DND-41 (cell line): Measurements from ENCODE around the gene TMEM269.

ENCODE experiments used
- ATAC-seq: fragments of 200-7000 bp; cut with Tn5 transposase; 3 replicates; pipeline ENCODE4 v1.9.1; 2021; ENCODE audit warnings: low read depth; ENCODE audit not compliant: insufficient read depth
- DNase-seq: peaks from one replicate; pipeline ENCODE4 v3.0.0-alpha.2; 2020
- H2AFZ ChIP-seq: 2 replicates; pipeline ENCODE4 v1.6.0; 2012; ENCODE audit warnings: low read depth, low read length
- H3K27ac ChIP-seq: 2 replicates; pipeline ENCODE4 v1.5.1; 2012; ENCODE audit warnings: low read length, inconsistent platforms
- H3K27me3 ChIP-seq: fragments of 200-600 bp; sonication (generic); 2 replicates; pipeline ENCODE4 v1.6.0; 2012; ENCODE audit warnings: low read length, mild to moderate bottlenecking, inconsistent platforms; ENCODE audit not compliant: insufficient read depth, poor library complexity
- H3K36me3 ChIP-seq: 2 replicates; pipeline ENCODE4 v1.5.1; 2012; ENCODE audit warnings: low read length, inconsistent platforms; ENCODE audit not compliant: insufficient read depth
- H3K4me1 ChIP-seq: 2 replicates; pipeline ENCODE4 v1.5.1; 2012; ENCODE audit warnings: mild to moderate bottlenecking, low read length; ENCODE audit not compliant: insufficient read depth
- H3K4me2 ChIP-seq: 2 replicates; pipeline ENCODE4 v1.6.0; 2012; ENCODE audit warnings: mild to moderate bottlenecking, moderate library complexity, low read length, inconsistent platforms; ENCODE audit not compliant: insufficient read depth
- H3K4me3 ChIP-seq, 2 experiments: fragments of 200-600 bp in 1 of 2; shearing (Covaris generic) in 1 of 2; 2 replicates each; pipeline ENCODE4 v1.5.1; 2012 to 2016; ENCODE audit warnings: inconsistent platforms in 2 of 2, low read length in 2 of 2, mild to moderate bottlenecking in 2 of 2, low read depth in 1 of 2, moderate library complexity in 1 of 2
- H3K79me2 ChIP-seq: 2 replicates; pipeline ENCODE4 v1.6.0; 2012; ENCODE audit warnings: low read length, inconsistent platforms; ENCODE audit not compliant: insufficient read depth
- H3K9ac ChIP-seq: 2 replicates; pipeline ENCODE4 v1.6.0; 2012; ENCODE audit warnings: low read depth, mild to moderate bottlenecking, inconsistent platforms, low read length, moderate library complexity
- H3K9me3 ChIP-seq: 2 replicates; pipeline ENCODE4 v1.5.1; 2012; ENCODE audit warnings: low read length, moderate library complexity, mild to moderate bottlenecking, inconsistent platforms; ENCODE audit not compliant: insufficient read depth, severe bottlenecking
- H4K20me1 ChIP-seq: 2 replicates; pipeline ENCODE4 v1.6.0; 2012; ENCODE audit warnings: low read length; ENCODE audit not compliant: insufficient read depth
- CTCF ChIP-seq: IDR thresholded peaks from 2 replicates; pipeline ENCODE4 v1.5.1; 2012; ENCODE audit warnings: borderline replicate concordance, low read length, moderate library complexity, mild to moderate bottlenecking; ENCODE audit not compliant: poor library complexity, severe bottlenecking; ENCODE audit errors: extremely low read depth
- EZH2 ChIP-seq: IDR thresholded peaks from 3 replicates; pipeline ENCODE4 v1.6.1; 2012; ENCODE audit warnings: borderline replicate concordance, low read depth, mild to moderate bottlenecking, moderate library complexity, low read length, inconsistent platforms; ENCODE audit not compliant: severe bottlenecking

TMEM269 gene

GRCh38 chr1:42801832-42802473 is 17.2 kb downstream of the TMEM269 start:
- no peaks in the 10 kb centered on the region for H3K79me2 ChIP-seq
- H3K4me1 ChIP-seq, result no peaks in the 10 kb centered on the region
- DNase-seq (no peak), ATAC-seq (no peak)
- H2AFZ ChIP-seq, result no peak overlapping the region
- peaks cover 12% of the 10 kb centered on the region for H3K36me3 ChIP-seq
- no peak overlapping the region for H3K27ac ChIP-seq
- no peaks in the 10 kb centered on the region for H4K20me1 ChIP-seq
- no peak for TF ChIP-seq EZH2
- no peak for TF ChIP-seq CTCF
- no peak overlapping the region for H3K4me2 ChIP-seq
- no peak overlapping the region for H3K9ac ChIP-seq
- no peak overlapping the region for H3K4me3 ChIP-seq
- no peaks in the 10 kb centered on the region for H3K9me3 ChIP-seq
- no peaks in the 10 kb centered on the region for H3K27me3 ChIP-seq

- no peak for DNase-seq
- Histone ChIP-seq H3K9me3 (no peaks in the 10 kb centered on the region), H3K4me3 (no peak overlapping the region), H3K4me1 (no peaks in the 10 kb centered on the region), H3K27me3 (no peaks in the 10 kb centered on the region), H3K27ac (no peak overlapping the region), H3K9ac (no peak overlapping the region), H3K36me3 (peaks cover 12% of the 10 kb centered on the region), H3K4me2 (no peak overlapping the region), H4K20me1 (no peaks in the 10 kb centered on the region), H3K79me2 (no peaks in the 10 kb centered on the region), H2AFZ (no peak overlapping the region)
- ATAC-seq, result no peak
- TF ChIP-seq CTCF (no peak), EZH2 (no peak)
Measured at GRCh38 chr1:42806171-42806570, 21.4 kb downstream of the TMEM269 start.

DNA sequence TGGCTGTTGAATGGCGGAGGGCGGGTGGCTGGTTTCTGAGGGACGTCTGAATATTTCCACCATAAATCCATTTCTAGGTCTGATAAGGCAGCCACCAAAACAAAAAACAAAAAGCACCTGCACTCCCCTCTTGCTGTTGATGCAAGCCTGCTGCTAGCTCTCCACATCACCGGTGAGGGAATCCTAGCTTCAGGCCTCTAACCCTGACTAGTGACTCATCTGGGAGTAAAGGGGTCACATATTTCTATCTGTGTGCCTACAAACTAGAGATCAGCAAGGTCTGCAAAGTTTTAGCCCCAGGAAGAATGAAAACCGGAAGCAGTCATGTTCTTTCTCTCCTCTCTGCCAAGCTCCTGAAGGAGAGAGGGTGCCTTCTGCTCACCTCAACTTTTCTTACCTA is 21.8 kb downstream of the TMEM269 start:
- no peaks in the 10 kb centered on the region for H3K9me3 ChIP-seq
- no peak for ATAC-seq
- H3K4me3 ChIP-seq, result no peak overlapping the region
- no peak overlapping the region for H3K9ac ChIP-seq
- no peaks in the 10 kb centered on the region for H3K27me3 ChIP-seq
- H2AFZ ChIP-seq, result no peak overlapping the region
- H3K79me2 ChIP-seq, result no peaks in the 10 kb centered on the region
- H3K4me1 ChIP-seq, result no peaks in the 10 kb centered on the region
- no peak overlapping the region for H3K27ac ChIP-seq
- no peaks in the 10 kb centered on the region for H4K20me1 ChIP-seq
- H3K4me2 ChIP-seq, result no peak overlapping the region
- no peak for TF ChIP-seq CTCF
- no peak for TF ChIP-seq EZH2
- DNase-seq, result no peak
- peaks cover 12% of the 10 kb centered on the region for H3K36me3 ChIP-seq
